Lower leg skin (tissue), 3 donors: ENCODE data around the gene FATE1.

ENCODE experiments used
- POLR2A ChIP-seq, 2 donors: fragments of 450-650 bp; IDR thresholded peaks; one replicate each; pipeline ENCODE4 v1.6.1; 2016 to 2017; ENCODE audit warnings: antibody characterized with exemption in 2 of 2, mild to moderate bottlenecking in 1 of 2, moderate library complexity in 1 of 2
- TF ChIP-seq, protein P1 (sequence below), 3 donors: fragments of 450-650 bp; IDR thresholded peaks; one replicate each; pipeline ENCODE4 v1.5.1; 2016; ENCODE audit warnings: antibody characterized with exemption in 3 of 3, mild to moderate bottlenecking in 3 of 3, moderate library complexity in 2 of 3

DNA sequence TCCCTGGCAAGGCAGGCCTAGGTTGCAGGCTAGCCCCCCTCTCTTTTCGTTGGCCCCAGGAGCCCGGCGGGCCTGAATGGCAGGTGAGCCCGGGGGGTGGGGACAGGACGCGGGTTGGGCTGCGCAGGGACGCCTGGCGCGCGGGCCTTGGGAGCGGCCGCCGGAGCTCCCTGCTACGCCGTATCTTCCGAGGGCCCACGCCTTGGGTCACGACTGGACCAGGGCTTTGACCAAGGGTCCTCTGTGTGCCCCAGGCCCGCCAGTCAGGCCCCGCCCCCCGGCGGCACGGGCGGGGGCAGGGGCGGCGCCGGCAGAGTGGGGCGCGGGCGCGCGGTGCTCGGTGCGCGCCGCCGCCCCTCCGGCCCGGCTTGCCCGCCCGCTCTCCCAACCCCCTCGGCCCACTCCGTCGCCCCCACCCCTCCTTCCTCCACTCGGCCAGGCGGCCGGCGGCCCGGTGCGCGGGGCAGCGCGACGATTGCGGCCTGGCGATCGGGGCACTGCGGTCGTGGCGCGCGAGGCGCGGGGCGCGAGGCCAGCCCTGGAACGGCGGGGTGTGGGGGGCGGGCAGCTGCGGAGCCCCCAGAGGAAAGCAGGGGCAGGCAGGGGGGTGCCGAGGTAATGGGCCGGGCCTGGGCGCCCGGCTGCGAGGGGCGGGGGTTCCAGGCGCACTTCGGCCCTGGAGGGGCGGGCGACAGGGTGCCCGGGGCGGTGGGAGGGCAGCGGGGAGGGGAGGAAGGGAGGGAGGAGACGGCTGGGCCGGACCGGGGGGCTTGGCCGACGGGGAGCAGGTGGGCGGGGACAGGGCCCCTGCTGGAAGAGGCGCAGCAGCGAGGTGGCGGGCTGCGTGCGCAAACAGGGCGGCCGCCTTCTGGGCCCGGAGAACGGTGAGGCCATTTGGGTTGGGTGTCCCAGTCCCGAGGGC lies 20.9 kb upstream of the FATE1 start, which contains the start of gene PRRG3:
- no peak for TF ChIP-seq POLR2A (IDR thresholded peaks at IDR 0.05)
- TF ChIP-seq, protein P1, sequence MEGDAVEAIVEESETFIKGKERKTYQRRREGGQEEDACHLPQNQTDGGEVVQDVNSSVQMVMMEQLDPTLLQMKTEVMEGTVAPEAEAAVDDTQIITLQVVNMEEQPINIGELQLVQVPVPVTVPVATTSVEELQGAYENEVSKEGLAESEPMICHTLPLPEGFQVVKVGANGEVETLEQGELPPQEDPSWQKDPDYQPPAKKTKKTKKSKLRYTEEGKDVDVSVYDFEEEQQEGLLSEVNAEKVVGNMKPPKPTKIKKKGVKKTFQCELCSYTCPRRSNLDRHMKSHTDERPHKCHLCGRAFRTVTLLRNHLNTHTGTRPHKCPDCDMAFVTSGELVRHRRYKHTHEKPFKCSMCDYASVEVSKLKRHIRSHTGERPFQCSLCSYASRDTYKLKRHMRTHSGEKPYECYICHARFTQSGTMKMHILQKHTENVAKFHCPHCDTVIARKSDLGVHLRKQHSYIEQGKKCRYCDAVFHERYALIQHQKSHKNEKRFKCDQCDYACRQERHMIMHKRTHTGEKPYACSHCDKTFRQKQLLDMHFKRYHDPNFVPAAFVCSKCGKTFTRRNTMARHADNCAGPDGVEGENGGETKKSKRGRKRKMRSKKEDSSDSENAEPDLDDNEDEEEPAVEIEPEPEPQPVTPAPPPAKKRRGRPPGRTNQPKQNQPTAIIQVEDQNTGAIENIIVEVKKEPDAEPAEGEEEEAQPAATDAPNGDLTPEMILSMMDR (IDR thresholded peaks at IDR 0.05): no peak
